Thoracic aorta (tissue), 2 donors: ENCODE results near the gene VSTM2B. TPM values are rescaled to one million over a fixed set of nuclear protein-coding genes. Genes with fewer than 3 reads are reported as not detected.

Experiments
- ATAC-seq: fragments of 150-250 bp; one replicate; pipeline ENCODE4 v1.8.0; 2017; ENCODE audit warnings: low read depth; ENCODE audit not compliant: insufficient number of reproducible peaks, low FRiP score
- DNase-seq: peaks from one replicate; pipeline ENCODE4 v3.0.0-alpha.2; 2020; ENCODE audit warnings: low spot score
- H3K27ac ChIP-seq, 2 donors: fragments of 200-600 bp; sonication (generic); 1 replicate in 1 of 2; 2 replicates in 1 of 2; pipeline ENCODE4 v1.5.1; 2016; ENCODE audit warnings: mild to moderate bottlenecking in 2 of 2, moderate library complexity in 2 of 2
- H3K27me3 ChIP-seq: fragments of 200-600 bp; sonication (generic); replicated peaks from 2 replicates; pipeline ENCODE4 v1.6.0; 2016; ENCODE audit warnings: mild to moderate bottlenecking; ENCODE audit not compliant: insufficient read depth
- H3K36me3 ChIP-seq: fragments of 200-600 bp; sonication (generic); one replicate; pipeline ENCODE4 v1.5.1; 2016
- H3K4me1 ChIP-seq, 2 donors: fragments of 200-600 bp; sonication (generic); 1 replicate in 1 of 2; 2 replicates in 1 of 2; pipeline versions ENCODE4 v1.5.1 to v1.6.0; 2016; ENCODE audit warnings: low read depth in 2 of 2, mild to moderate bottlenecking in 1 of 2; ENCODE audit not compliant: control insufficient read depth in 1 of 2
- H3K4me3 ChIP-seq: fragments of 200-600 bp; sonication (generic); 2 replicates; pipeline ENCODE4 v1.5.1; 2016; ENCODE audit warnings: mild to moderate bottlenecking
- H3K9me3 ChIP-seq: fragments of 200-600 bp; sonication (generic); 2 replicates; pipeline ENCODE4 v1.5.1; 2016
- CTCF ChIP-seq: fragments of 200-600 bp; sonication (generic); IDR thresholded peaks from one replicate; pipeline ENCODE4 v1.5.1; 2019; ENCODE audit warnings: antibody characterized with exemption
- total RNA-seq, 2 donors: library from RNA; depleted of rRNA; stranded (reverse); fragments of >200 nt; gene quantifications; one replicate each; pipeline versions ENCODE4 v1.1.0 to v1.2.3, GENCODE V29; 2016

Gene VSTM2B
- total RNA-seq, 2 donors from 2014 or later = not detected

- H3K4me3 ChIP-seq = no peak overlapping the region
- no peak overlapping the region for H3K27ac ChIP-seq
- H3K9me3 ChIP-seq = no peaks in the 10 kb centered on the region
- H3K36me3 ChIP-seq = no peaks in the 10 kb centered on the region
- TF ChIP-seq CTCF = no peak
- no peaks in the 10 kb centered on the region for H3K4me1 ChIP-seq
- ATAC-seq (no peak), DNase-seq (no peak)
- no peaks in the 10 kb centered on the region for H3K27me3 ChIP-seq
Observed at GRCh38 chr19:29510701-29511265, 15.0 kb upstream of the VSTM2B start.

DNA sequence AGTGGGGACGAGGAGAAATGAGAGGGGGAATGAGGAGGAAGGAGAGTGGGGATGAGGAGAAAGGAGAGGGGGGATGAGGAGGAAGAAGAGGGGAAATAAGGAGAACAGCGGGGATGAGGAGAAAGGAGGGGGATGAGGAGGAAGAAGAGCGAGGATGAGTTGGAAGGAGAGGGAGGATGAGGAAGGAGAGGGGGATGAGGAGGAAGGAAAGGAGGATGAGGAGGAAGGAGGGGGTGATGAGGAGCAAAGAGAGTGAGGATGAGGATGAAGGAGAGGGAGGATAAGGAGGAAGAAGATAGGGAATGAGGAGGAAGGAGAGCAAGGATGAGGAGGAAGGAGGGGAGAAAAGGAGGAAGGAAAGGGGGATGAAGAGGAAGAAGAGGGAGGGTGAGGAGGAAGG lies 14.0 kb upstream of the VSTM2B start:
- Histone ChIP-seq H3K36me3 (no peaks in the 10 kb centered on the region), H3K4me1 (no peaks in the 10 kb centered on the region), H3K27ac (no peak overlapping the region), H3K9me3 (no peaks in the 10 kb centered on the region), H3K4me3 (no peak overlapping the region), H3K27me3 (no peaks in the 10 kb centered on the region)
- TF ChIP-seq CTCF = no peak
- DNase-seq = no peak
- ATAC-seq = no peak

DNA sequence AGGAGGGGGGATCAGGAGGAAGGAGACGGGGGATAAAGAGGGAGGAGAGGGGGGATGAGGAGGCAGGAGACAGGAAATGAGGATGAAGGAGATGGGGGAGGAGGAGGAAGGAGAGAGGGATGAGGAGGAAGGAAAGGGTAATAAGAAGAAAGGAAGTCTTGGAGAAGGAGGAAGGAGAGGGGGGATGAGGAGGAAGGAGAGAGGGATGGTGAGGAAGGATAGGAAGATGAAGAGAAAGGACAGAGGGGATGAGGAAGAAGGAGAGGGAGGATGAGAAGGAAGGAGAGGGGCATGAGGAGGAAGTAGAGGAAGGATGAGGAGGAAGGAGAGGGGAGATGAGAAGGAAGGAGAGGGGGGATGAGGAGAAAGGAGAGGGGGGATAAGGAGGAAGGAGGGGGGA lies 13.0 kb upstream of the VSTM2B start:
- H3K9me3 ChIP-seq = no peaks in the 10 kb centered on the region

DNA sequence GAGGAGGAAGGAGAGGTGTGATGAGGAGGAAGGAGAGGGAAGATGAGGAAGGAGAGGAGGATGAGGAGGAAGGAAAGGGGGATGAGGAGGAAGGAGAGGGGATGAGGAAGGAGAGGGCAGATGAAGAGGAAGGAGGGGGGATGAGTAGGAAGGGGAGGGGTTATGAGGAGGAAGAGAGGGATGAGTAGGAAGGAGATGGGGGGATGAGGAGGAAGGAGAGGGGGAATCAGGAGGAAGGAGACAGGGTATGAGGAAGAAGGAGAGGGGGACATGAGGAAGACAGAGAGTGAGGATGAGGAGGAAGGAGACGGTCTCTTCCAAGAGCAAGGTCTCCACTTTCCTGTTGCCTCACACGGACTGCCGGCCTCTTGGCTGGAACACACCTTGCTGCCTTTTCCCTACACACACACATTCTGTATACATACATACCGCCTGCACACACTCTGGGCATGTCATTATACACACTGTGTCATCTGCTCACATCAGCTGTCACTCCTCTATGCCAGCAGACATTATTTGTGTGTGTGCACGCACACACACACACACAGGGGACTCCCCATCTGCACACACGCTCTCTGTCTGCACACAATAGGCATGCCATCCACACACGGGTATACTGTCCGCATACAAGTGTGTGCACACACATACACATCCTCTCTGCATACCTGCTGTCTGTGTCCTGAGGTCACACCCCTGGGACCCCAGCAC lies 11.1 kb upstream of the VSTM2B start:
- Histone ChIP-seq H3K9me3 (no peaks in the 10 kb centered on the region), H3K27ac (no peak overlapping the region), H3K27me3 (no peaks in the 10 kb centered on the region), H3K36me3 (no peaks in the 10 kb centered on the region), H3K4me1 (no peaks in the 10 kb centered on the region), H3K4me3 (no peak overlapping the region)
- ATAC-seq = no peak
- DNase-seq = no peak
- no peak for TF ChIP-seq CTCF

More for the DNA sequence above, 13.0 kb upstream of the VSTM2B start:
- Histone ChIP-seq H3K27me3 (no peaks in the 10 kb centered on the region), H3K36me3 (no peaks in the 10 kb centered on the region), H3K4me3 (no peak overlapping the region), H3K27ac (no peak overlapping the region), H3K4me1 (no peaks in the 10 kb centered on the region)
- no peak for TF ChIP-seq CTCF
- ATAC-seq (no peak), DNase-seq (no peak)

DNA sequence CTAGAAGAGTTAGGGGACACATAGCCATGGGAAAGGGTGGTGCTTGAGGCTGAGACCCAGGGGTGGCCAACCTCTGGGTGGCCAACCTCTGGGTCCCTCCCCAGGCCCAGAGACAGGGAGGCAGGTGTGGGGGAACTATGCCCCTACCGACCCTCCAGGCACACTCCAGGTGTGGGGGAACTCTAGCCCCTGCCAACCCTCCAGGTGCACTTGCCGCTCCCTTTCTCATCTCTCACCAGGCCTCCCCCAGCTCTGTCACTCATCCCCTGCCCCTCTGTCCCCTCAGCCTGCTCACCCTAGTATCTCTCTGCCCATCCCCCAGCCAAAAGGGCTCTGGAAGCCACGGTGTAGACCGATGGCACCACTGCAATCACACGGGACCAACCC lies 10.6 kb upstream of the VSTM2B start:
- DNase-seq (no peak), ATAC-seq (no peak)
- Histone ChIP-seq H3K9me3 (no peaks in the 10 kb centered on the region), H3K4me1 (no peaks in the 10 kb centered on the region), H3K27ac (no peak overlapping the region), H3K36me3 (no peaks in the 10 kb centered on the region), H3K4me3 (no peak overlapping the region), H3K27me3 (no peaks in the 10 kb centered on the region)
- TF ChIP-seq CTCF = no peak
